ENCODE measurements around the gene TEAD3.

TEAD3 gene

DNA sequence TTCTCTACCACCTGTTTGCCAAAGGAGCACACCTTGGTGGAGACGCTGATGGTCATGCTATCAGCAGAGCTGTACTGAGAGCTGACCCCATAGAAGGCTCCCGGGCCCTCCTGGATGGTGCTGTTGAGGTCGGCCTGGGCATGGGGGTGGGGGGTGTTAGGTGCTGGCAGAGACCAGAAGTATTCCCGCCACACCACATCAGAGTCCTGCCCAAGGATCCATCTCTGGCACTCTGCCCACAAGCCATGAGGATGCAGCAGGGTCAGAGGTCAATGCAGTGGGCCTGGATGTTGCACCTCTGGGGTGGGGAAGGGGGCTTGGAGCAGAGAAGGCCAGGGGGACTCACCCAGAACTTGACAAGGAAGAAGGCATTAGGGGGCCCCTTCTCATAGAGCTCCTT lies 21.3 kb downstream of the TEAD3 start:
- peak in 1 of 2 experiments; percentile 20 for DNase-seq (ENCODE audit: low read depth in 2 of 2)

DNA sequence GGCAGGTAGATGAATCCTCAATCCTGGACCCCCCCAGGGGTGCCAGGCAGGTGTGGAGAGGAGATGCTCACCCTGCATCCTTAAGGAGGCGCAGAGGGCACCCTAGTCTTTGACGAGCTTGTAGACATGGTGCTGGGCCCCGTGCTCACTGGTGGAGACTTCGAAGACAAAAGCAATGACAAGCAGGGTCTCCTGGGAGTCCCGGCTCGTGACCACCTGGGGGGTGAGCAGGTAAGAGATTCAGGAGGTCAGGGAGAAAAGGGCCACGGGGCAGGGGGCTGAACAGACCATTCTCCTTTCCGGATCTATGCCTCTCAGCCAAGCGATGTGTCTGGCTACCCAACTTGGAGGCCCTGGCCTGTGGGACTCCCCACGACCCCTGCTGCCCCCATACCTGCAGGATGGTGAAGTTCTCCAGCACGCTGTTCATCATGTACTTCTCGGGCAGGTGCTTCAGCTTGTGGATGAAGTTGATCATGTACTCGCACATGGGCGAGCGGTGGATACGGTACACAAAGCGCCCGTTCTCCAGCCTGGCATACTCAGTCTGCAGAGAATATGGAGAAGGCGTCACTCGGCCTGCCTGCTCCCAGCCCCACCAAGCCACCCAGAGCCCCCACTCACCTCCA lies 21.8 kb downstream of the TEAD3 start:
- DNase-seq (ENCODE audit: low read depth in 2 of 2): peak in 1 of 2 experiments; percentile 29

DNA sequence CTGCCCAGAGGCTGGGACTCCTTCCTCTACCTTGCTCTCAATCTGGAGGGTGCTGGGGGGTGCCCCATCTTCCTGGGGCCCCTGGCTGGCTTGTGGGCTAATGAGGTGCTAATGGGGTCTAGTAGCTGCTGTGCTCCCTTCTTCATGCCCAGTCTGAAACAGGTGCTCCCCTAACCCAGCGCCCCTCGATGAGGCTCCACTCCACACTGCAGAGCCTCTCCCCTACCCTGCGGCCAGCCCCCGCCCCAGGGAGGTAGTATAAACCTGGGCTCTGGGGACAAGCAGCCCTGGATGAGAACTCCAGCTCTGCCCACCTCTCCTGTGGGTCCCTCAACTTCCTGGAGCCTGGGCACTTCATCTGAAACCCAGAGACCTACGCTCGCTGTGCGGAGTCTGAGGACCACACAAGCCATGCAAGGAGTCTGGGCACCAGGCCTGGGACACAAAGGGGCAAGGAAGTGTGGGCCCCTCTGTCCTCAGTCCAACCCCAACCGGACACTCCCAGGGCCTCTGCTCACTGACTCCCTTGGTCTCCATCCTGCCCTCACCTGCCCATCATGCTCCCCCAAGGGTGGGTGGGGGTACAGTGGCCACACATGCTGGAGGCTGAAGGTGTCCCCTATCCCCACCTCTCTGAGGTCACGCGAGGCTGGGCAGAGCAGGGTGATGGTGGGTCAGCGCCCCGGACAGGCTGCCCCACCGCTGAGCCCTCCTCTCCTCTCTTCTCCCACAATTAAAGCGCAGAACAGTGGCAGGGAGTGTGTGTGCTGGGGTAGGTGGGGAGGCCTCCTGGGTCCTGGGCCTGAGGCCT lies 22.5 kb downstream of the TEAD3 start:
- DNase-seq (ENCODE audit: low read depth in 2 of 2): peak in 1 of 2 experiments; percentile 44

DNA sequence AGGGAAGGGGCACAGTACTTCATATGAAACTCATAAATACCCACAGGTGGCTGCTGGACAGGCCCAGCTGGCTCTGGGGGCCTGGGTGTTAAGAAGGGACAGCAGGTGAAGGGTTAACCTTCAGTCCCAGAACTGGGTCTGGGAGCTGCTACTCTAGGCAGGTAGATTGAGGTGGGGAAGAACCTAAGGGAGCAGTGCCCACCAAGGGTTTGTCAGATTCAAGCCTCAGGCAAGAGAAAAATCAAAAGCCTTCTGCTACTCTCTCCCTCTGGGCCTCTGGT lies 23.1 kb downstream of the TEAD3 start:
- DNase-seq (ENCODE audit: low read depth in 2 of 2): peak in 1 of 2 experiments; percentile 26

DNA sequence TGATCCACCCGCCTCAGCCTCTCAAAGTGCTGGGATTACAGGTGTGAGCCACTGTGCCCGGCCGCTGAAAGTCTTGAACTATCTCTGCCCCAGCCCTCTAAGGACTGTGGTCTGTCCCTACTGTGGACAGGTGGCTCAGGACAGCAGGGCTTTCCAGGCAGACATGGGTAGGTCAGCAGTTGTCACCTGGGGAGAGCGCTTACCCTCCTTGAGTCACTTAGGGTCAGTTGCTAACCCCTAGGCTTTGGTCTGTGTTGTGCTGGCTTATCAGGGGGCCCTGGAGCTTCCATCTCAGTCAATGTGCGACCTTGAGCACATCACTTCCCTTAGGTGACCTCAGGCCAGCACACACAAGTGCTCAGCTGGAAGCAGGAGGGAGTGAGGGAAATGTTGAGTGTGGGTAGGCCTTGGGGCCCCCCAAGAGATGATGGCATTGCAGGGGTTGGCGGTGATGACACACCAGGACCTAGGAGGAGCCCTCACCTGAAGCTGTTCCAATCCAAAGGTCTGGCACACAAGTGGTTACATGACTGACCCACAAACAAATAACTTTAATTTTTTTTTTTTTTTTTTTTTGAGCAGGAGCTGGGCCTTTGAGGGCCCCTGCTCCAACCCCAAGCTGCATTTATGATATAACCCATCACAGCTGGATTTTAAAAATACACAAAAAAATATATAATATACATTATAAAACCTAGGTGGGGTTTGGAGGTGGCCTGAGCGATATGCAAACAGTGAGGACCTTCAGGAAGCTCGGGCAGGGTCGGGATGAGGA lies 23.6 kb downstream of the TEAD3 start:
- peak in 1 of 2 experiments; percentile 34 for DNase-seq (ENCODE audit: low read depth in 2 of 2)

DNA sequence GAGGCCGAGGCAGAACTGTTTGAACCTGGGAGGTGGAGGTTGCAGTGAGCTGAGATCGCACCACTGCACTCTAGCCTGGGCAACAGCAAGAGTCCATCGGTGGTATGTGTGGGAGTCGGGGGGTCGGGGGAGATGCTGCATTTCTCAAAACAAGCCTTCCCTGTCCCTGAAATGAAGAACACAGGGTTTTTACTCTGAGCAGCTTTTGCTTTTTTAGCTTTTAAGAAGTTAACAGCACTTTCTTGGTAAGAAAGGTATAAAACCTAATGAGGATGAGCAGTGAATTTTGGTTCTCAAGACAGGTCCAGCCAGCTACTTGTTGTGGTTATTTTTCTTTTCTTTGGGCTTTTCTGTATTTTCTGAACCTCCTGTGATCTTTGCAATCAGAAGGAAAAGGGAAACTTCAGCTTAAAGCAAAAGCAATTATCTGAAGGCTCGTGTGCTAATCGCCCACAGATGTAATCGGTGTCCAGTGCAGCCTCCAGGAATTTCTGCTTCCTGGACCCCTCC lies 25.0 kb downstream of the TEAD3 start:
- no peak for DNase-seq (ENCODE audit: low read depth in 2 of 2)

DNA sequence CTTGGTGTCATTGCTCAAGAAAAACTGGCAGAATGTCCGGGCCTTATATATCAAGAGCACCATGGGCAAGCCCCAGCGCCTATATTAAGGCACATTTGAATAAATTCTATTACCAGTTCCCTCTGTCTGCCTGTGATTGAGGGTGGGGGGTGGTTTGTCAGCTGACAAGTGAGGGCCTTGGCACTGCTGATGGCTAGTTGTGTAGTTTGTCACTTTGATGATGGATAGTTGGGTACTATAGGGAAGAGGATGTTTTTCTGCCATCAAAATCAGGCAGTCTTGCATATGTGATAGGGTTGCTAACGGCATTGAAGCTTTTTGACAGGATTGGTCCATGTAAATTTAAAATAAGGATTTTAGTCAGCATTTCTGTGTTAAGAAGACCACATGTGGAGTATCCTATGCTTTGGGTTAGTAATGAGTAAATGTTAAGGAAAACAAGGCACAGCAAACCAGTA lies 26.2 kb downstream of the TEAD3 start:
- no peak for DNase-seq (ENCODE audit: low read depth in 2 of 2)

DNA sequence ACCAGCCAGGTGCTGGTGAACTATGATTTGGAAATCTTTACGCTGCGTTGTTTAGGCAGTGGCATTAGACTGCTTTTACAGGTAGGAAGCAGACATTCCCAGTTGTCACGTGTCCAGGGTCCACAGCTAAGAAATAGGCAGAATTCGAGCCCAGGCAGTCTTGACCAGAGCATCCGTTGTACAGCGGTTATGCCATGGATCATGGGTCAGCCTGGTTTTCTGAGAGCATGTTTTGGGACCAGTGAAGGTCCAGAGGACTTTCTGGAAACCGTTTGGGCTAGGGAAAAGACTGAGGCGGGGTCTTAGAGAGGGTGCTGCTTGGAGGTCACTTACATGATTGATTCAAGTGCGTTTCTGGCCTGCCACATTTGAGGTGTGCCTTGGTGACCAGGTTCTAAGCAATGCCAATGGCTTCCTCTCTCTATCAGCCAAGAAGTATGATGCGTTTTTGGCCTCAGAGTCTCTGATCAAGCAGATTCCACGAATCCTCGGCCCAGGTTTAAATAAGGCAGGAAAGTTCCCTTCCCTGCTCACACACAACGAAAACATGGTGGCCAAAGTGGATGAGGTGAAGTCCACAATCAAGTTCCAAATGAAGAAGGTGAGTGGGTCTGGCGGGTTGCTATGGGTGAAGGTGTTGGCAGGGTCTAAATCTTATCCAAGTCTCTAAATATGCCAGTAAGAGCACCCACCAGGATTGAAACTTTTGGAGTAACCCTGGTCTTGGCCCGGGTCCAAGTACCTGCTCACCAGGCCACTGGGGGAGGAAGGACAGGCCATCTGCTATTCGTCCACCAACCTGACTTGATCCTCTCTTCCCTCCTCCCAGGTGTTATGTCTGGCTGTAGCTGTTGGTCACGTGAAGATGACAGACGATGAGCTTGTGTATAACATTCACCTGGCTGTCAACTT lies 26.9 kb downstream of the TEAD3 start:
- DNase-seq (ENCODE audit: low read depth in 2 of 2): peak in 1 of 2 experiments; percentile 26

DNA sequence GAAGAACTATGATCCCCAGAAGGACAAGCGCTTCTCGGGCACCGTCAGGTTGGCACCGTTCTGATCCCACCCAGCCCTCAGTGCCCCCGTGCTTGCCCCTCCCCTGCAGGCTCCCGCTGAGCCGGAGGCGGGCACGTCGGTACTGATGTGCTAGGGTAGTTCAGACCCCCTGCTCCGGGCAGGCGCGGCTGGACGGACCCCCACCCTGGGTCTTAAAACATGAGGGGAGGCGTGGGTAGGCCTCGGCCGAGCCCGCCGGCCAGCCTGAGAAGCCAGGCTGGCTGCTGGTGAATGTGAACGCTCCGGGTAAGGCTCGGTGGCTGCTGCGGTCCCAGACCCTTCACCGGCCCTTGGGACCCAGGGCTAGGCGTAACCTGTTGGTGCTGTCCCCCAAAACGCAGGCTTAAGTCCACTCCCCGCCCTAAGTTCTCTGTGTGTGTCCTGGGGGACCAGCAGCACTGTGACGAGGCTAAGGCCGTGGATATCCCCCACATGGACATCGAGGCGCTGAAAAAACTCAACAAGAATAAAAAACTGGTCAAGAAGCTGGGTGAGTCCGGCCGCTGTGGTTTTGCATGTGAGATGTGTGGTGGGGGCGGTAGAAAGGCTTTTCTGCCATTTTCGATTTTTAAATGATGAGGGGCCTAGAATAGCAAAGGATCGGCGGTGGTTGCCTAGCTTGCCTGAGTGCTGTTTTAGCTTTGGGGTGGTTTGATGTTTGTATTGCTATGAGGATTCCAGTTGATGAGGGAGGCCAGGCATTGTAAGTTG lies 27.7 kb downstream of the TEAD3 start:
- DNase-seq (ENCODE audit: low read depth in 2 of 2): peak in 1 of 2 experiments; percentile 28

DNA sequence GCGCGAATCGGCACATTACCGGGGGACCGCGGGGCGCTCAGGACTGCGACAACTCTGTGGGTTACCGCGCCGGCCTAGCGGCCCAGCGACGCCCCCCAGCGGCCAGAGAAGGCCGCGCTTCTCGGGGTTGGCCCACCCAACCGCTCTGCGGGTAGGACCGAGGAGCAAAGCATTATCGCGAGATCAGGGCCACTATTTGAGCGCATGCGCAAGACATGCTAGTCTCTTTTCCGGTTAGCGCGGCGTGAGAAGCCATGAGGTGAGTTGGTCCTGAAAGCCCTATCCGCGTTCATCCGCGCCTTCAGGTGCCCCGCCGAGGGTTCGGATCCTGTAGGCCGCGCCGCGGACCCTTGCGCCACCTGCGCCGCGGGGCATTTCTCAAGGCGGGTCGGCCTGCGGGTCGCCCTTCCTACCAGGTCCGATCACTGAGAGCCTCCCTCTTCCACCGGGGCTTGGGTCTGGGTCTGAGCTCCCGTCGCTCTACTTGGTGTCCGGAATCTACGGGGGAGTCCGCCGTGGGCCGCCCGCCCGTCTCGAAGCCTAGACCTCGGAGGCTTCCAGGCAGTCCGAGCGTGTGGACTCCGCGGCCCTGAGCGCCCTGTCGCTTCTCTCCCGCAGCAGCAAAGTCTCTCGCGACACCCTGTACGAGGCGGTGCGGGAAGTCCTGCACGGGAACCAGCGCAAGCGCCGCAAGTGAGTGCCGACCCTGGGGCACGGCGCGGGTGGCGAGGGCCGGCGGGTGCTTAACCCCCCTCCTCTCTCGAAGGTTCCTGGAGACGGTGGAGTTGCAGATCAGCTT lies 28.5 kb downstream of the TEAD3 start, which contains the start of gene RPL10A:
TSS of gene RPL10A (plus strand) at position 221 of the 799 bp plus-strand sequence. CDS start at position 255, 34 bp downstream.
- peak; percentile 88 to 95 for DNase-seq (ENCODE audit: low read depth in 2 of 2)

DNA sequence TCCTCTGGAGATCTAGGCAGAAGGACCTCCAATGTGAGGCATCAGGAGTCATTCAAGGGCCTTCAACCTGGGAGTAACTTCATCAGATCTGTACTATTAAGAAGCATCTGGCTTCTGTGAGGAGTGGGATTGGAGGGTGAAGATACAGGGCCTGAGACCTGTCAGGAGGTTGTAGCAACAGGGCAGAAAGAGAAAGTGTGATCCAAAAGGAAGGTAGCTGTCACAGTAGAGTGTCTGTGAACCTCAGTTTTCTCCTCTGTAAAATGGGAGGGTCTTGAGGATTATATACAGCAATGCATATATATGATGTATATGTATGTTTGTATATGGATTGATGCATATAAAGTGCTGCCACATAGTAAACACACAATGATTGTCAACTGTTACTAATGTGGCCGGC lies 31.2 kb downstream of the TEAD3 start:
- DNase-seq (ENCODE audit: low read depth in 2 of 2): no peak

DNA sequence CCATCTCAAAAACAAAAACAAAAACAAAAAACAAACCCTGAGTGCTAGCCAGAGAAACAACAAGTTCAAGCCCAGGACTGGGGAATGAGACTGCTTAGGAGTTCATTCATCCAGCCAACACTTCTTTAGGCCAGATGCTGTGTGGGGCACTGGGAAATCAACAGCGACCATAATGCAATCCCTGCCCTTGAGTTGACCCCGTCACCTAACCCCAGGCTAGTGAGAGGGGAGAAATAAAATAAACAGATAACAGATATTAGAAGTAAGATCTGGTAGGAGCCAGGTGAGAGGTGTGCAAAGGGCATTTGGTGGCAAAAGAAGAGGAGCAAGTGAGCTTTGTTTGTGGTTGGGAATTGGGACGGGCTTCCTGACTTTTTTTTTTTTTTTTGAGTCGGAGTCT lies 33.6 kb downstream of the TEAD3 start:
- no peak for DNase-seq (ENCODE audit: low read depth in 2 of 2)

DNA sequence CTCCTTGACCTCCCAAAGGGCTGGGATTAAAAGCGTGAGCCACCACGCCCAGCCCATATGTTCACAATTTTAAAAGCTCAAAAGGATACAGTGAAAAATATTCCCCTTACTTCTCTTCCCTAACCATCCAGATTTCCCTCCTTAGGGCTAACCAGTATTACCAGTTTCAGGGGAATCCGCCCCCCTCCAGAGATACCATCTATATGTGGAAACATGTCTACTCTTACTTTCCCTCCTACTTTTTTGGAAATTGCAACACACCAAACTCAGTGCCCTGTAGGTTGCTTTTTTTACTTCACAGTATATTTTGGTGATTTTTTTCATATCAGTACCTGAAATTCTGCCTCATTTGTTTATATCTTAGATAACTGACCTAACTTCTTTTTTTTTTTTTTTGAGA lies 35.6 kb downstream of the TEAD3 start:
- DNase-seq (ENCODE audit: low read depth in 2 of 2): no peak

DNA sequence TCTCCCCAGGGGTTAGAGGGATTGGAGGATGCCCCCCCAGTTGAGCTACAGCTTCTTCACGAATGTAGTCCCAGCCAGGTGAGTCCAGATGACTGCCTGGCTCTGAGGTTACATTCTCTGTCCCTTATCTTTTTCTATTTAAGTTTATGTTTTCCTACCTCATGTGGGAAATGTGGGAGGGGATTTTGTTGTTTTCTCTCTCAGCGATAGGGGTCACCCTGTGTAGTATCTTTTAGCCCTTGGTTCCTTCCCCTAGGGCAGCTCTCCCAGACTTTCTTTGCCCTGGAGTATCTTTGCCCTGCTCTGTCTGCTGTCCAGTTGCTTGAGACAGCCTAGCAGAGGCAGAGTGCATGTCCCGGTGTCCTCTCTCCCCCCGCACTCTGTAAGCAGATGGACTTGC lies 39.0 kb downstream of the TEAD3 start:
- DNase-seq (ENCODE audit: low read depth in 2 of 2): no peak

DNA sequence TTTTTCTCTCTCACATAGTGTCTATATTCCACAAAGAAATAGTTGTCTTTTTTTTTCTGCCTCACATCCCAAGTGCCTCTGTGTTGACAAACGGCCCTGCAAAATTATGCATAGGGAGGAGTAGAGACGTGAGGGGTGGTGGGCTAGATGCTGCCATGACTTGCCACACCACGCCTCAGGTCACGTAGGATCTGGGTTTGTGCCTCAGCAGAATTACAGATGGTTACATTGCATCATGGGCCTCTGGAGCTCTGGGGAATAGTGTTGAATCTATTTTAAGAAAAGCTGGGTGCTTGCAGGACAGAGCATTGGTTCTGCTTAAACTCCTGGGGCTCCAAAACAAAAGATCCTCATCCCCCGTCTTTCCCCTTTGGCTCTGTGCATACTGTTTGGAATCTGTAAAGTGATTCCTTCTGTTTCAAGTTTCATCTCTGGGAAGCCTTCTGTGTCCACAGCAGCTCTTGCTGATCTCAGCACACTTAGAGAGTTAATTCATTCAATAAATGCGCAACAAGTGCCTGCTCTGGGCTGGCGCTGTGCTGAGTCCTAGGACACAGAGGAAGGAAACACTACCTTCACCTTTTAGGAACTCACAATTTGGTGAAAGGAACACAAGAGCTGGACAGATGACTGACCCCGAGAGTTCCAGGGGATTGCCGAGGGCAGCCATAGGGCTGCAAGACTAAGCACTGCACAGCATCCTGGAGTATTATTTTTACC lies 42.3 kb downstream of the TEAD3 start:
- DNase-seq (ENCODE audit: low read depth in 2 of 2): no peak

DNA sequence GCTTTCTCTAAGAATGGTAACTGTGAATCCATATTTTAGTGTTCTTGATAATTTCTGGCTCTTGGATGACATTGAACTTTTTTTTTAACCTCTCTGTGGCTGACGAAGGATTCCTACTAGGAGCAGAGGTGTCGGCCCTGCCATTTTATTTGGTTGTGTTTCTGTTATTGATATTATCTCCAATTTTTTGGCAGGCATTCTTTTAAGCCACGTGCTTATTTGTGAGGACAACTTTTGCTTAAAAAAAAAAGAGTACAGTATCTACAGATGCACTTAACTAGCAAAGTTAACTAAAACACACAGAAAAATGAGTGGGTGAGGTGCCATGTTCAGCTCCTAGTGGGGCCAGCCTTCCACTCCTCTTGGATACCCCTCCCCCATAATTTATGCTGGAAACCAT lies 43.6 kb downstream of the TEAD3 start:
- DNase-seq (ENCODE audit: low read depth in 2 of 2): no peak

DNA sequence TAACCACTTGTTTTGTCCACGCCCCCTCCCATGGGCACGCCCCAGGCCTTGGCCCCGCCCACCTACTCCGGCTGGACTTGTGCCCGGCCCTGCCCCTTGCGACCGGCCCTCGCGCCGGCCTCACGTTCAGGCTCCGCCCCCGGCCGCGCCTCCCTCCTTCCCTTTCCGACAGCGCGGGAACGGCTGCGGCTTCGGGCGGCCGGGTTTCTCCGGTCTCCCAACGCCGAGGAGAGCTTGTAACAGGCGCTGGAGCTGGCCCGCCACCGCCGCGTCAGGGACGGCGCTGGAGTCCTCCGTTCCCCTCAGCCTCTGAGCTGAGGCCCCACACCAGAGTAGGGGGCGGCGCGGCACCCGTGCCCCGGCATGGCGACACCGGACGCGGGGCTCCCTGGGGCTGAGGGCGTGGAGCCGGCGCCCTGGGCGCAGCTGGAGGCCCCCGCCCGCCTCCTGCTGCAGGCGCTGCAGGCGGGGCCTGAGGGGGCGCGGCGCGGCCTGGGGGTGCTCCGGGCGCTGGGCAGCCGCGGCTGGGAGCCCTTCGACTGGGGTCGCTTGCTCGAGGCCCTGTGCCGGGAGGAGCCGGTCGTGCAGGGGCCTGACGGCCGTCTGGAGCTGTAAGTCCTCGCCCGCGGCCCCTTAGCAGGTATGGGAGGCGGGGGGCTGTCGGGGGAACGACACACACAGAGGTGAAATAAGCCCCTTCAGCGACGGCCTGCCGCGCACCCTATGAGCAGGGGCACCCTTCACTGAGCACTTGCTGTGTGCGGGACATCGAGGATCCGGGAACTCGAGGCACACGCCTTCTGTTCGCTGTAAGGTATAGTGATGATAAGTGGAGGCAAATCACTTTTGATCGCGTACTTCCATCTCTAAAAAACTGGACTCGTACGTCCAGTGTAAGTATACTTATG lies 44.4 kb downstream of the TEAD3 start, which contains the start of gene FANCE:
TSS of gene FANCE (plus strand) at position 156 of the 908 bp plus-strand sequence. CDS start at position 364, 208 bp downstream.
- DNase-seq (ENCODE audit: low read depth in 2 of 2): peak; percentile 80 to 98
